ENCODE results near the gene FCHSD1. TPM values are rescaled to one million over a fixed set of nuclear protein-coding genes. Genes with fewer than 3 reads are reported as not detected.

FCHSD1 gene
- total and polyA plus RNA-seq, 10 of the 15 experiments (the other 5 are each of a cell fraction or from before 2014, with no cell fraction given) = 0.97 to 22.8 (median 10.7) TPM

DNA sequence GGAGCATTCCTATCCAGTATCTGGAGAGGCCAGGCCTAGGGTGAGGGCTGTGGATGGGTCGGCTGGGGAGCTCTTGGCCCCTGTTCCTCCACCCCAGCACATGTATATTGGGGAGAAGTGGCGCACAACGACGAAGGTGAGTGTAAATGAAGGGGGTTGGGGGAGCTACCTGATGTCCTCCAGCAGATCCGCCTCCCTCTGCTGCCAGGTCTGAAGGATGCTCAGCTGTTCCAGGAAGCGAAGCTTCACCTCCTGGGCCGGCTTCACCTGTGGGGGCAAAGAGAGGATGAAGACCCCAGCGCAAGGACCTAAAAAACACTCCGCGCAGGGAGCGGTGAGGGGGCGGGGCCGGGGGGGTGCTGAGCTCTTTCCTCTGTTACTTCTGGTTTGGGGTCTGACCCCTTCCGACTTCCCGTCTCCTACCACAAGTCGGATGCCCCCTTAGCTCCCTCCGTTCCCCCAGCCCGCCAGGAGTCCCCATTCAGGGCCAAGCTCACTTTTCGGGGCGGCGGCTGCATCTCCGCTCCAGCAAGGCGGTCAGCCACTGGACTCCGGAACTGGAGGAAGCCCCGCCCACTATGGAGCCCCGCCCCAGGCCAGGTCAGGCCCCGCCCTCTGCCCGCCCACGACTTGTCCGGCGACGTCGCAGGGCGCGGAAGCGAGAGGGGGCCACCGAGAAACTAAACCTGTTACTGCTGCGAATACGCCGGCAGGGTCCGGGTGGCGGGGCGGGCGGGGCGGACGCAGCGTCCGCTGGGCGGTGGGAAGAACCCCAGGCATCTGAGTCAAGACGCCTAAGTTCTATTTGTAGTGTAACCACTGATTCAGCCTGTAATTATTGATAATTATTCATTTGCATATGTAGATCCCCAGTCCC lies at the start of gene FCHSD1 (continued):
- peak; percentile 69; the same call in 1 of the 2 replicates for TF ChIP-seq POLR2AphosphoS2 (IDR thresholded peaks at IDR 0.05; ENCODE audit: low read depth, low read length)

DNA sequence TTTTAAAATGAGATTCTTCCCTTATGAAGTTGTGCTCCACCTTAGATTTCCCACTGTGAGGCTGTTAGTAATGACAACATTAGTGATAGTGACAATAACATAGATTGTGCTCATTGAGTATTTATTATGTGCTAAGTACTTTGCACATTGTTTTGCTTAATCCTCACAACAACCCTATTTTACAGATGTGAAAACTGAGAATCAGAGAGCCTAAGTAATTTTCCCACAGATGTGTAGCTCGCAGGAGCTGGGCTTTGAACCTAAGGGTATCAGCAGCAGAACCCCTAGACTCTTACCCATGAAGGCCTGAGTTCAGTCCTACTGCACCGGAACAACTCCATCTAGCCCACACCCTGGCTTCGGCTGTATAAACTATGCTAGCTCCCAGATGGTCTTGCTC lies 46.4 kb upstream of the FCHSD1 start:
- 14% methylated on average over 3 of the region's 3 CpGs for WGBS (ENCODE audit: insufficient coverage, insufficient replicate concordance, low lambda C conversion rate, missing lambda C conversion rate)
- H3K4me2 ChIP-seq (ENCODE audit: control insufficient read depth, insufficient read depth) = no peak overlapping the region
- TF ChIP-seq, protein P1, sequence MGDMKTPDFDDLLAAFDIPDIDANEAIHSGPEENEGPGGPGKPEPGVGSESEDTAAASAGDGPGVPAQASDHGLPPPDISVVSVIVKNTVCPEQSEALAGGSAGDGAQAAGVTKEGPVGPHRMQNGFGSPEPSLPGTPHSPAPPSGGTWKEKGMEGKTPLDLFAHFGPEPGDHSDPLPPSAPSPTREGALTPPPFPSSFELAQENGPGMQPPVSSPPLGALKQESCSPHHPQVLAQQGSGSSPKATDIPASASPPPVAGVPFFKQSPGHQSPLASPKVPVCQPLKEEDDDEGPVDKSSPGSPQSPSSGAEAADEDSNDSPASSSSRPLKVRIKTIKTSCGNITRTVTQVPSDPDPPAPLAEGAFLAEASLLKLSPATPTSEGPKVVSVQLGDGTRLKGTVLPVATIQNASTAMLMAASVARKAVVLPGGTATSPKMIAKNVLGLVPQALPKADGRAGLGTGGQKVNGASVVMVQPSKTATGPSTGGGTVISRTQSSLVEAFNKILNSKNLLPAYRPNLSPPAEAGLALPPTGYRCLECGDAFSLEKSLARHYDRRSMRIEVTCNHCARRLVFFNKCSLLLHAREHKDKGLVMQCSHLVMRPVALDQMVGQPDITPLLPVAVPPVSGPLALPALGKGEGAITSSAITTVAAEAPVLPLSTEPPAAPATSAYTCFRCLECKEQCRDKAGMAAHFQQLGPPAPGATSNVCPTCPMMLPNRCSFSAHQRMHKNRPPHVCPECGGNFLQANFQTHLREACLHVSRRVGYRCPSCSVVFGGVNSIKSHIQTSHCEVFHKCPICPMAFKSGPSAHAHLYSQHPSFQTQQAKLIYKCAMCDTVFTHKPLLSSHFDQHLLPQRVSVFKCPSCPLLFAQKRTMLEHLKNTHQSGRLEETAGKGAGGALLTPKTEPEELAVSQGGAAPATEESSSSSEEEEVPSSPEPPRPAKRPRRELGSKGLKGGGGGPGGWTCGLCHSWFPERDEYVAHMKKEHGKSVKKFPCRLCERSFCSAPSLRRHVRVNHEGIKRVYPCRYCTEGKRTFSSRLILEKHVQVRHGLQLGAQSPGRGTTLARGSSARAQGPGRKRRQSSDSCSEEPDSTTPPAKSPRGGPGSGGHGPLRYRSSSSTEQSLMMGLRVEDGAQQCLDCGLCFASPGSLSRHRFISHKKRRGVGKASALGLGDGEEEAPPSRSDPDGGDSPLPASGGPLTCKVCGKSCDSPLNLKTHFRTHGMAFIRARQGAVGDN (IDR thresholded peaks at IDR 0.05) = no peak
- TF ChIP-seq ASH2L (IDR thresholded peaks at IDR 0.05; ENCODE audit: borderline replicate concordance, low read depth) (no peak), TCF3 (IDR thresholded peaks at IDR 0.05; ENCODE audit: borderline replicate concordance, insufficient read depth, low read depth, low read length) (no peak), EGR1 (IDR thresholded peaks at IDR 0.05; ENCODE audit: borderline replicate concordance in 1 of 2, low read depth in 2 of 2, low read length in 2 of 2) (no peak), RUNX3 (IDR thresholded peaks at IDR 0.05; ENCODE audit: low read length) (no peak), CREM (IDR thresholded peaks at IDR 0.05; ENCODE audit: low read depth) (no peak), PBX3 (IDR thresholded peaks at IDR 0.05; ENCODE audit: insufficient replicate concordance, low read depth, low read length) (no peak)
- TF ChIP-seq, protein P2, sequence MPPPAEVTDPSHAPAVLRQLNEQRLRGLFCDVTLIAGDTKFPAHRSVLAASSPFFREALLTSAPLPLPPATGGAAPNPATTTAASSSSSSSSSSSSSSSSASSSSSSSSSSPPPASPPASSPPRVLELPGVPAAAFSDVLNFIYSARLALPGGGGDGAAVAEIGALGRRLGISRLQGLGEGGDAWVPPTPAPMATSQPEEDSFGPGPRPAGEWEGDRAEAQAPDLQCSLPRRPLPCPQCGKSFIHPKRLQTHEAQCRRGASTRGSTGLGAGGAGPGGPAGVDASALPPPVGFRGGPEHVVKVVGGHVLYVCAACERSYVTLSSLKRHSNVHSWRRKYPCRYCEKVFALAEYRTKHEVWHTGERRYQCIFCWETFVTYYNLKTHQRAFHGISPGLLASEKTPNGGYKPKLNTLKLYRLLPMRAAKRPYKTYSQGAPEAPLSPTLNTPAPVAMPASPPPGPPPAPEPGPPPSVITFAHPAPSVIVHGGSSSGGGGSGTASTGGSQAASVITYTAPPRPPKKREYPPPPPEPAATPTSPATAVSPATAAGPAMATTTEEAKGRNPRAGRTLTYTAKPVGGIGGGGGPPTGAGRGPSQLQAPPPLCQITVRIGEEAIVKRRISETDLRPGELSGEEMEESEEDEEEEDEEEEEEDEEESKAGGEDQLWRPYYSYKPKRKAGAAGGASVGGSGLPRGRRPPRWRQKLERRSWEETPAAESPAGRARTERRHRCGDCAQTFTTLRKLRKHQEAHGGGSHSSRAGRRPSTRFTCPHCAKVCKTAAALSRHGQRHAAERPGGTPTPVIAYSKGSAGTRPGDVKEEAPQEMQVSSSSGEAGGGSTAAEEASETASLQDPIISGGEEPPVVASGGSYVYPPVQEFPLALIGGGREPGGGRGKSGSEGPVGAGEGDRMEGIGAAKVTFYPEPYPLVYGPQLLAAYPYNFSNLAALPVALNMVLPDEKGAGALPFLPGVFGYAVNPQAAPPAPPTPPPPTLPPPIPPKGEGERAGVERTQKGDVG (CRISPR knock-in tag; IDR thresholded peaks at IDR 0.05) = no peak
- TF ChIP-seq, protein P3, sequence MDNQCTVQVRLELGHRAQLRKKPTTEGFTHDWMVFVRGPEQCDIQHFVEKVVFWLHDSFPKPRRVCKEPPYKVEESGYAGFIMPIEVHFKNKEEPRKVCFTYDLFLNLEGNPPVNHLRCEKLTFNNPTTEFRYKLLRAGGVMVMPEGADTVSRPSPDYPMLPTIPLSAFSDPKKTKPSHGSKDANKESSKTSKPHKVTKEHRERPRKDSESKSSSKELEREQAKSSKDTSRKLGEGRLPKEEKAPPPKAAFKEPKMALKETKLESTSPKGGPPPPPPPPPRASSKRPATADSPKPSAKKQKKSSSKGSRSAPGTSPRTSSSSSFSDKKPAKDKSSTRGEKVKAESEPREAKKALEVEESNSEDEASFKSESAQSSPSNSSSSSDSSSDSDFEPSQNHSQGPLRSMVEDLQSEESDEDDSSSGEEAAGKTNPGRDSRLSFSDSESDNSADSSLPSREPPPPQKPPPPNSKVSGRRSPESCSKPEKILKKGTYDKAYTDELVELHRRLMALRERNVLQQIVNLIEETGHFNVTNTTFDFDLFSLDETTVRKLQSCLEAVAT (IDR thresholded peaks at IDR 0.05) = no peak

More for the DNA sequence above, 46.4 kb upstream of the FCHSD1 start:
- Histone ChIP-seq H3K27ac (ENCODE audit: control insufficient read depth, insufficient read depth) (no peak overlapping the region), H2AFZ (ENCODE audit: control insufficient read depth, low read depth, low read length) (no peak overlapping the region), H3K79me2 (ENCODE audit: control insufficient read depth, insufficient read depth, low read length) (no peaks in the 10 kb centered on the region), H3K9ac (ENCODE audit: control insufficient read depth, insufficient read depth, low read length) (no peak overlapping the region), H4K20me1 (ENCODE audit: control insufficient read depth, insufficient read depth) (no peaks in the 10 kb centered on the region), H3K27me3 (replicated peaks in 1 of 2; ENCODE audit: control insufficient read depth in 2 of 2, insufficient read depth in 2 of 2, low read length in 1 of 2) (peaks cover 4 to 7% of the 10 kb centered on the region in 2 experiments; a peak in 3 of 4 replicates), H3K4me3 (no peak overlapping the region), H3K9me3 (replicated peaks; ENCODE audit: control insufficient read depth, insufficient read depth, low read length) (no peaks in the 10 kb centered on the region), H3K4me1 (ENCODE audit: control insufficient read depth, insufficient read depth, low read length) (peaks cover 10% of the 10 kb centered on the region), H3K36me3 (ENCODE audit: control insufficient read depth in 2 of 2, insufficient read depth in 2 of 2, low read length in 1 of 2) (no peaks in the 10 kb centered on the region)
- POLR2A ChIA-PET = no interaction called here
- FAIRE-seq (no peak), DNase-seq (ENCODE audit: low read depth, low spot score) (no peak), ATAC-seq (no peak)
- RAD21 ChIA-PET (ENCODE audit: unreplicated experiment) = no interaction called here
- CTCF ChIA-PET = interaction anchor here (5.4 kb wide), 1 partner anchor 263 kb away, joined by 28 read pairs; no protein-coding TSS in a partner anchor
- intact Hi-C loops (cut with micrococcal nuclease; ENCODE audit: unreplicated experiment) (no loop called here), in situ Hi-C loops (cut with MboI) (loop anchor here (10.0 kb wide), 1 partner anchor 447 kb away; no protein-coding TSS in a partner anchor)
- BruUV-seq (replicated peaks) = no TSS peak
- SMC1A ChIA-PET (ENCODE audit: uncharacterized antibody, unreplicated experiment) = interaction anchor here (1.0 to 2.6 kb wide), 2 partner anchors 184 to 263 kb away, joined by 3 to 9 read pairs; no protein-coding TSS in a partner anchor
